ENCODE measurements around the gene CRIM1.

- TF ChIP-seq REST (IDR thresholded peaks at IDR 0.05) (no peak), CTCF (IDR thresholded peaks at IDR 0.05; ENCODE audit: low read depth, low read length, missing input control) (no peak), SP1 (IDR thresholded peaks at IDR 0.05) (no peak), YY1 (IDR thresholded peaks at IDR 0.05) (no peak), JUND (IDR thresholded peaks at IDR 0.05) (no peak), RAD21 (IDR thresholded peaks at IDR 0.05) (no peak), MAX (IDR thresholded peaks at IDR 0.05) (no peak), TAF1 (conservative IDR thresholded peaks at IDR 0.05) (no peak), GABPA (IDR thresholded peaks at IDR 0.05 in 1 of 2, conservative IDR thresholded peaks at IDR 0.05 in 1 of 2) (no peak)
These were observed 213.8 kb downstream of the CRIM1 start for GRCh38 chr2:36569267-36569856.
